ENCODE measurements around the gene POLRMT. TPM values are rescaled to one million over a fixed set of nuclear protein-coding genes. Genes with fewer than 3 reads are reported as not detected.

The POLRMT gene
- total RNA-seq, 1 donor from 2014 or later, result 53.6 TPM

DNA sequence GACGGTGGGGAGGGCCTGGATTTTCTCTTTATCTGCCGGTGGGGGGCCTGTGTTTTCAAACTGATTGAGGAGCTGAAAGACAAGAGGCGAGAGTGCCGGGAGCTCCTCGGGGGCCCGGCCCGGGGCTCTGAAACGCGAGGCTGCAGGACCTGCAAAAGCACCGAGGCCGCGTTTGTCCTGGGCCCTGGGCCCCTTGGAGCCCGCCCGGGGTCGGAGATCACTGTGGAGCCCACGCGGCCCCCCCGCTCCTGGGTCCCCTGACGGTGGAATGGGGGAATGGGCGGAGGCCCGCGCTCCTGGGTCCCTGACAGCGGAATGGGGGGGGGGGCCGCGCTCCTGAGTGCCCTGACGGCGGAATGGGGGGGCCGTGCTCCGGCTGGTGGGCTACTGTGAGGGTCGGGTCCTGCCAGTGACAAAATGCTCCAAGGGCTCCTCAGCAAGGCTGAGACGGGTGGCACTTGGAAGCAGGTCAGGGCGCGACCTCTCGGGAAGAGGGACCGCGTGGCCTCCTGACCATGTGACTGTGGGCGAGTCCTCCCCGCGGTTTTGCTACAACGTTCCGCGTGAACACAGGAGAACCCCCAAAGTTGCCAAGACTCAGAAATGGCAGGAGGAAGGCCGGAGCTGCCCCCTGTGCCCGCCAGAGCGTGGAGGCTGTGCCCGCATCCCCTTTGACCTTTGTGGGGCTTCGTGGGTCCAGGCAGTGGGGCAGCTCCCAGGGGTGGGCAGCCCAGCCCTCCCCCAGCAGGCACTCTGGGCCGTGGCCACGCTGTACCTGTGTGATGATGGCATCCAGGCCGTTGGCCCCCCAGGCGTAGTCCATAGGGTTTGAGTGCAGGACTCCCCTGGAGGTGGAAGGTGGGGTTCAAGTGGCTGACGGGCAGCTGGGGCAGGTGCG lies 15.8 kb upstream of the POLRMT start:
- Mint-ChIP-seq H3K9me3 (ENCODE audit: unreplicated experiment) (no peaks in the 10 kb centered on the region), H3K27ac (ENCODE audit: unreplicated experiment) (no peak overlapping the region), H3K4me3 (ENCODE audit: unreplicated experiment) (no peak overlapping the region), H3K36me3 (ENCODE audit: low read depth, unreplicated experiment) (no peaks in the 10 kb centered on the region), H3K4me1 (ENCODE audit: unreplicated experiment) (no peaks in the 10 kb centered on the region), H3K27me3 (ENCODE audit: unreplicated experiment) (peaks cover 2% of the 10 kb centered on the region)
- TF ChIP-seq, protein P1, sequence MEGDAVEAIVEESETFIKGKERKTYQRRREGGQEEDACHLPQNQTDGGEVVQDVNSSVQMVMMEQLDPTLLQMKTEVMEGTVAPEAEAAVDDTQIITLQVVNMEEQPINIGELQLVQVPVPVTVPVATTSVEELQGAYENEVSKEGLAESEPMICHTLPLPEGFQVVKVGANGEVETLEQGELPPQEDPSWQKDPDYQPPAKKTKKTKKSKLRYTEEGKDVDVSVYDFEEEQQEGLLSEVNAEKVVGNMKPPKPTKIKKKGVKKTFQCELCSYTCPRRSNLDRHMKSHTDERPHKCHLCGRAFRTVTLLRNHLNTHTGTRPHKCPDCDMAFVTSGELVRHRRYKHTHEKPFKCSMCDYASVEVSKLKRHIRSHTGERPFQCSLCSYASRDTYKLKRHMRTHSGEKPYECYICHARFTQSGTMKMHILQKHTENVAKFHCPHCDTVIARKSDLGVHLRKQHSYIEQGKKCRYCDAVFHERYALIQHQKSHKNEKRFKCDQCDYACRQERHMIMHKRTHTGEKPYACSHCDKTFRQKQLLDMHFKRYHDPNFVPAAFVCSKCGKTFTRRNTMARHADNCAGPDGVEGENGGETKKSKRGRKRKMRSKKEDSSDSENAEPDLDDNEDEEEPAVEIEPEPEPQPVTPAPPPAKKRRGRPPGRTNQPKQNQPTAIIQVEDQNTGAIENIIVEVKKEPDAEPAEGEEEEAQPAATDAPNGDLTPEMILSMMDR (IDR thresholded peaks at IDR 0.05; ENCODE audit: unreplicated experiment), result no peak
- DNase-seq (ENCODE audit: low spot score), result no peak

DNA sequence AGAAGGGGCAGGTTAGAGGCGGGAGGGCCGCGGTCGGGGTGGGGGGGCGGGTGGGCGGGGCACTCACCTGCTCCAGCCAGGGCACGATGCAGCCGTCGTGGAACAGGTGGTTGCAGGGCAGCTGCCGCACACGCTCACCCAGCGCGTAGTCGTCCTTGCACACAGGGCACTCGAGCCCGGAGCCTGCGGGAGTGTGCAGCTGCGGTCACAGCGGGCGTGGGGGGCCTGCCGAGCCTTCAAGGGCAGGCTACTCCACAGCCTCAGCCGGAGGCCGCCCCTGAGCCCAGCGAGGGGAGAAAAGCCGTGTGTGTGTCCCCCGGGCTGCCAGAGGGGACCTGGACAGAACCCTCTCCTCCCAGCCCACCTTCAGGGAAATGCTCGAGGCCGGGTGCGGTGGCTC lies 15.0 kb upstream of the POLRMT start:
- no peaks in the 10 kb centered on the region for H3K4me1 Mint-ChIP-seq (ENCODE audit: unreplicated experiment)
- H3K4me3 Mint-ChIP-seq (ENCODE audit: unreplicated experiment), result no peak overlapping the region
- peaks cover 2% of the 10 kb centered on the region for H3K27me3 Mint-ChIP-seq (ENCODE audit: unreplicated experiment)
- DNase-seq (ENCODE audit: low spot score), result no peak
- no peak overlapping the region for H3K27ac Mint-ChIP-seq (ENCODE audit: unreplicated experiment)
- no peaks in the 10 kb centered on the region for H3K9me3 Mint-ChIP-seq (ENCODE audit: unreplicated experiment)
- H3K36me3 Mint-ChIP-seq (ENCODE audit: low read depth, unreplicated experiment), result no peaks in the 10 kb centered on the region
- TF ChIP-seq, protein P1 (IDR thresholded peaks at IDR 0.05; ENCODE audit: unreplicated experiment), result no peak

DNA sequence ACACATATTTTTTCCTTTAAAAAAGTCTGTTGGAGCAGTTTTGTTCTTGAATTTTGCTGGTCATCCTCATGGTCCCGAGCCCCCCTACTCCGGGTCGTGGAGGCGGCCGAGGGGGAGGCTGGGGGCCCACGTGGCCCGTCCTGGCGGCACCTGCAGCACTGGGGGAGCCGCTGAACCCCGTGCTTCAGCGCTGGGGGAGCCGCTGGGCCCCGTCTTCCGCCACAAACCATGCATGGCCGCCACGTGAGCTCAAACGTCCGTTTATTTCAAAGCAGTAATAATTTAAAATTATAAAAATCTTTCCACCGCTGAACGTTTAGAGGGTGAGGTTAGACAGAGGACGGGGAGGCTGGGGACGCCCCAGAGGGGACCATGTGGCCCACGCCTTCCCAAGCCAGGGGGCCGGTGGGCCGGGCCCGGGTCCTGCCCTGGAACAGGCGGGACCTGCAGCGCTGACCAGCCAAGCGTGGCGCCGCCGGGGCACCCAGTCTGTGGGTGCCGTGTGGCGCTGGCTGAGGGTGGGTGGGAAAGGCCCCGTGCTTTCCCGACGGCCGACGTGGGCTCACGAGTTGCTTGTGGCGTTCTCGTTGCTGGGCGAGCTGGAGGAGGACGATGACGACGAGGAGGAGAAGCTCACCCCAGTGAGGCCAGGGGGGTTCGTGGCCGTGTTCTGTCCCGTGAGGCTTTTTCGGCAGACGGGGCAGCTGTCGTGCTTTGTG lies 14.4 kb upstream of the POLRMT start:
- H3K36me3 Mint-ChIP-seq (ENCODE audit: low read depth, unreplicated experiment), result no peaks in the 10 kb centered on the region
- H3K9me3 Mint-ChIP-seq (ENCODE audit: unreplicated experiment), result no peaks in the 10 kb centered on the region
- H3K4me3 Mint-ChIP-seq (ENCODE audit: unreplicated experiment), result no peak overlapping the region
- no peaks in the 10 kb centered on the region for H3K4me1 Mint-ChIP-seq (ENCODE audit: unreplicated experiment)
- H3K27me3 Mint-ChIP-seq (ENCODE audit: unreplicated experiment), result peaks cover 2% of the 10 kb centered on the region
- TF ChIP-seq, protein P1 (IDR thresholded peaks at IDR 0.05; ENCODE audit: unreplicated experiment), result no peak
- no peak for DNase-seq (ENCODE audit: low spot score)
- no peak overlapping the region for H3K27ac Mint-ChIP-seq (ENCODE audit: unreplicated experiment)

DNA sequence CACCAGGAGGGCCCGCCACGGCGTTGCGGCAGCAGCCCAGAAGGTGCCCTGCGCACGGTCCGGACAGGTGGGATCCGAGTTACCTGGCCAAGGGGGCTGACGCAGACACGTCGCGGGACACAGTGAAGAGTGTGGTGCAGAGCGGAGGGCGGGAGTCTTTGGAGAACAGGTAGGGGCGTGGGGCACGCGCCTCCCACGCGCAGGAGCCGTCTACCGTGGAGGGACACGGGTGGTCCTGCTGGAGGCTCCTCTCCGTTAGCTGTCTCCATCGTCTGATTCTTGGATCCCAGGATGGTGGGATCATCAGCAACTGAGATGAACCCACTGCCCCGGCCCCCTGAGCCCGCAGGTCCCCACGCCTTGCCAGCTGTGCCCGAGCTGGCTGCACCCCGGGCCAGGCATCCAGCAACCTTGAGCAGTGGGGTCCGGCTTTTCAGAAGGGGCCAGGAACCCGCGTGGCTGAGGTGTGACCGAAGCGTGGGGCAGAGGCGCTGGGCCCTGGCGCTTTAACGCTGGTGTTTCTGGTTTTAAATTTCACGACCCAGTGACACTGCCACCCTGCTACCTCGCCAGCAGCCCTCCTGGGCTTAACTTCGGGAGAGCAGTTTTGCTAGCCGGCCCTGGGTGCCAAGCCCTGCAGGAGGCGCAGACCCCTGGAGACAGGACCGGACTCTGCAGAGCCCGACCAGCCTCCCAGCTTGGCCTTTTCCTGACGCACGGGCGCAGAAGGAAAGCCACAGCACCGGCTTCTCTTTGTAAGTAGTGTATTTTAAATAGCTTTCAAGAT lies 13.6 kb upstream of the POLRMT start:
- H3K36me3 Mint-ChIP-seq (ENCODE audit: low read depth, unreplicated experiment), result no peaks in the 10 kb centered on the region
- H3K4me1 Mint-ChIP-seq (ENCODE audit: unreplicated experiment), result no peaks in the 10 kb centered on the region
- no peak for DNase-seq (ENCODE audit: low spot score)
- no peaks in the 10 kb centered on the region for H3K9me3 Mint-ChIP-seq (ENCODE audit: unreplicated experiment)
- no peak overlapping the region for H3K27ac Mint-ChIP-seq (ENCODE audit: unreplicated experiment)
- H3K4me3 Mint-ChIP-seq (ENCODE audit: unreplicated experiment), result no peak overlapping the region
- TF ChIP-seq, protein P1 (IDR thresholded peaks at IDR 0.05; ENCODE audit: unreplicated experiment), result no peak
- peaks cover 2% of the 10 kb centered on the region for H3K27me3 Mint-ChIP-seq (ENCODE audit: unreplicated experiment)
